Measurements from ENCODE around the gene DNAH3. TPM values are rescaled to one million over a fixed set of nuclear protein-coding genes. Genes with fewer than 3 reads are reported as not detected.
"Not testable (repeated sequence)": the region's sequence is repeated elsewhere in the genome, so short reads cannot be mapped to it uniquely, and the experiment has no call there.

The DNAH3 gene
- total RNA-seq, 4 donors from 2014 or later, result 0.13 to 0.15 TPM; not detected in 2

GRCh38 chr16:21157632-21158031, 7.0 kb upstream of the DNAH3 start:
- Histone ChIP-seq H3K4me3 (no peak overlapping the region), H3K27me3 (no peaks in the 10 kb centered on the region), H3K36me3 (no peaks in the 10 kb centered on the region), H3K27ac (peak overlapping the region; percentile 59 to 95 (median 92)), H3K9me3 (no peaks in the 10 kb centered on the region), H3K4me1 (peaks cover 5 to 54% (median 33%) of the 10 kb centered on the region in 3 donors)
- TF ChIP-seq EP300 (IDR thresholded peaks at IDR 0.05), result no peak
- TF ChIP-seq POLR2A (IDR thresholded peaks at IDR 0.05), result no peak
- TF ChIP-seq, protein P1, sequence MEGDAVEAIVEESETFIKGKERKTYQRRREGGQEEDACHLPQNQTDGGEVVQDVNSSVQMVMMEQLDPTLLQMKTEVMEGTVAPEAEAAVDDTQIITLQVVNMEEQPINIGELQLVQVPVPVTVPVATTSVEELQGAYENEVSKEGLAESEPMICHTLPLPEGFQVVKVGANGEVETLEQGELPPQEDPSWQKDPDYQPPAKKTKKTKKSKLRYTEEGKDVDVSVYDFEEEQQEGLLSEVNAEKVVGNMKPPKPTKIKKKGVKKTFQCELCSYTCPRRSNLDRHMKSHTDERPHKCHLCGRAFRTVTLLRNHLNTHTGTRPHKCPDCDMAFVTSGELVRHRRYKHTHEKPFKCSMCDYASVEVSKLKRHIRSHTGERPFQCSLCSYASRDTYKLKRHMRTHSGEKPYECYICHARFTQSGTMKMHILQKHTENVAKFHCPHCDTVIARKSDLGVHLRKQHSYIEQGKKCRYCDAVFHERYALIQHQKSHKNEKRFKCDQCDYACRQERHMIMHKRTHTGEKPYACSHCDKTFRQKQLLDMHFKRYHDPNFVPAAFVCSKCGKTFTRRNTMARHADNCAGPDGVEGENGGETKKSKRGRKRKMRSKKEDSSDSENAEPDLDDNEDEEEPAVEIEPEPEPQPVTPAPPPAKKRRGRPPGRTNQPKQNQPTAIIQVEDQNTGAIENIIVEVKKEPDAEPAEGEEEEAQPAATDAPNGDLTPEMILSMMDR (IDR thresholded peaks at IDR 0.05), result no peak
- TF ChIP-seq POLR2AphosphoS5 (IDR thresholded peaks at IDR 0.05), result no peak
- WGBS, 2 donors (ENCODE audit: low coverage in 1 of 2), result 0 to 55% methylated on average over 1 to 4 of the region's 5 CpGs
- no peak for ATAC-seq

GRCh38 chr16:21156767-21157467, 6.3 kb upstream of the DNAH3 start:
- peak; percentile 22 for ATAC-seq
- Histone ChIP-seq H3K27ac (peak overlapping the region; percentile 59 to 95 (median 92)), H3K9me3 (no peaks in the 10 kb centered on the region), H3K4me1 (peaks cover 5 to 47% (median 27%) of the 10 kb centered on the region in 3 donors), H3K4me3 (no peak overlapping the region), H3K27me3 (no peaks in the 10 kb centered on the region), H3K36me3 (no peaks in the 10 kb centered on the region)
- TF ChIP-seq POLR2AphosphoS5 (IDR thresholded peaks at IDR 0.05), result no peak
- TF ChIP-seq, protein P1 (IDR thresholded peaks at IDR 0.05), result peak; percentile 37 to 74 (median 58)
- no peak for TF ChIP-seq POLR2A (IDR thresholded peaks at IDR 0.05)
- no peak for TF ChIP-seq EP300 (IDR thresholded peaks at IDR 0.05)
- WGBS, 2 donors (ENCODE audit: low coverage in 1 of 2), result 24 to 36% methylated on average over 4 to 6 of the region's 6 CpGs

- H3K4me1 ChIP-seq, result peaks cover 5 to 38% (median 18%) of the 10 kb centered on the region in 3 donors
- not testable (repeated sequence) for H3K27ac ChIP-seq, H3K27me3 ChIP-seq, H3K36me3 ChIP-seq, H3K9me3 ChIP-seq, H3K4me3 ChIP-seq, ATAC-seq
- WGBS, 2 donors (ENCODE audit: low coverage in 1 of 2), result no CpG with 5 or more reads among the region's 1 CpG
Measured at GRCh38 chr16:21156011-21156410, 5.4 kb upstream of the DNAH3 start.

DNA sequence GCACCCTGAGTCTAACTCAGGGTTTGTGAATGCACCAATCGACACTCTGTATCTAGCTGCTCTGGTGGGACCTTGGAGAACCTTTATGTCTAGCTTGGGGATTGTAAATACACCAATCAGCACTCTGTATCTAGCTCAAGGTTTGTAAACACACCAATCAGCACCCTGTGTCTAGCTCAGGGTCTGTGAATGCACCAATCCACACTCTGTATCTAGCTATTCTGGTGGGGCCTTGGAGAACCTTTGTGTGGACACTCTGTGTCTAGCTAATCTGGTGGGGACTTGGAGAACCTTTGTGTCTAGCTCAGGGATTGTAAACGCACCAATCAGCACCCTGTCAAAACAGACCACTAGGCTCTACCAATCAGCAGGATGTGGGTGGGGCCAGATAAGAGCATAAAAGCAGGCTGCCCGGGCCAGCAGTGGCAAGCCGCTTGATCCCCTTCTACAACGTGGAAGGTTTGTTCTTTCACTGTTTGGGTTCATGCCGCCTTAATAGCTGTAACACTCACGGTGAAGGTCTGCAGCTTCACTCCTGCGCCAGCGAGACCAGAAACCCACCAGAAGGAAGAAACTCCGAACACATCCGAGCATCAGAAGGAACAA, 2.6 kb upstream of the DNAH3 start:
- Histone ChIP-seq H3K27me3 (peaks cover 11% of the 10 kb centered on the region), H3K4me1 (peaks cover 5 to 19% (median 13%) of the 10 kb centered on the region in 3 donors)
- not testable (repeated sequence) for H3K36me3 ChIP-seq, H3K27ac ChIP-seq, H3K9me3 ChIP-seq, ATAC-seq, H3K4me3 ChIP-seq
- 71 to 85% methylated on average over 3 to 7 of the region's 11 CpGs for WGBS, 2 donors (ENCODE audit: low coverage in 1 of 2)

GRCh38 chr16:21152160-21153030, 1.7 kb upstream of the DNAH3 start:
- H3K9me3 ChIP-seq, H3K27ac ChIP-seq, H3K4me3 ChIP-seq, H3K36me3 ChIP-seq, ATAC-seq: not testable (repeated sequence)
- H3K27me3 ChIP-seq, result peaks cover 11% of the 10 kb centered on the region
- WGBS, 2 donors (ENCODE audit: low coverage in 1 of 2), result 78 to 86% methylated on average over 2 to 7 of the region's 51 CpGs
- peaks cover 0 to 10% (median 4%) of the 10 kb centered on the region in 3 donors for H3K4me1 ChIP-seq

DNA sequence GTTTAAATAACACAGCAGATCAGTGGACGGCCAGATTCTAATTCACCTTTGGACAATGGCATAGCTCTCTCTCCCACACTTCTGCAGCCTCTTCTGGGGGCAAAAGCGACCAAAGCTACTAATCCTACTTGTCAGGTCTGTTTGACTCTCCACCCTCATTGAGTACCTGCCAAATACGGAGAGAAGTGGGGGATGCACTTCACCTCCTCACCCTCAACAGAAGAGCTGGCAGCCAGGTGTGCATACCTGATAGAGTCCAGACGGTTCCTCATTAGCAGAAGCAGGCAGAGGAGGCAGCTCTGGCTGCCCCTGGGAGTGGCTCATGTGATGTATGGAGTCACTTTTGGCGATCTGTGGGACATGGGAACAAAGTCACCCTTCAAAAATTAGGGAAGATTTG, 4.9 kb downstream of the DNAH3 start:
- Histone ChIP-seq H3K36me3 (no peaks in the 10 kb centered on the region), H3K27me3 (peaks cover 3% of the 10 kb centered on the region), H3K9me3 (peaks cover 0 to 7% (median 0%) of the 10 kb centered on the region in 3 donors), H3K4me1 (no peaks in the 10 kb centered on the region), H3K27ac (no peak overlapping the region), H3K4me3 (no peak overlapping the region)
- WGBS, 2 donors (ENCODE audit: low coverage in 1 of 2), result 20 to 80% methylated on average over 1 to 3 of the region's 5 CpGs
- TF ChIP-seq POLR2AphosphoS5 (IDR thresholded peaks at IDR 0.05) (no peak), POLR2A (IDR thresholded peaks at IDR 0.05) (no peak), EP300 (IDR thresholded peaks at IDR 0.05) (no peak)
- TF ChIP-seq, protein P1 (IDR thresholded peaks at IDR 0.05), result no peak
- no peak for ATAC-seq
